NCI-H526 (cell line): Measurements from ENCODE around the gene ZNF524.
A peak's percentile ranks its signal among the peaks of the same experiment; 100 is the strongest.
"Not testable (repeated sequence)": the region's sequence is repeated elsewhere in the genome, so short reads cannot be mapped to it uniquely, and the experiment has no call there.

Experiments used
- DNase-seq, 2 experiments: peaks; one replicate each; lab custom pipeline; 2025; lab: John Stamatoyannopoulos, UW

The ZNF524 gene

GRCh38 chr19:55599842-55600661, at the start of gene ZNF524:
Gene ZNF524 (plus strand): TSS chr19:55600288. CDS start chr19:55602113, 1,825 bp downstream.
- peak; percentile 96 to 99 for DNase-seq

GRCh38 chr19:55550321-55550650, 49.8 kb upstream of the ZNF524 start:
- no peak for DNase-seq

GRCh38 chr19:55552206-55552605, 47.9 kb upstream of the ZNF524 start:
- no peak for DNase-seq

- no peak for DNase-seq
These were observed 47.5 kb upstream of the ZNF524 start for GRCh38 chr19:55552620-55553019.

GRCh38 chr19:55553217-55554182, 46.6 kb upstream of the ZNF524 start:
- no peak for DNase-seq

GRCh38 chr19:55554302-55554701, 45.8 kb upstream of the ZNF524 start:
- DNase-seq: no peak

GRCh38 chr19:55554741-55555152, 45.3 kb upstream of the ZNF524 start:
- DNase-seq: no peak

GRCh38 chr19:55559684-55560083, 40.4 kb upstream of the ZNF524 start:
- DNase-seq: no peak

- no peak for DNase-seq
These were observed 36.8 kb upstream of the ZNF524 start for GRCh38 chr19:55563261-55563690.

- DNase-seq: no peak
These were observed 33.3 kb upstream of the ZNF524 start for GRCh38 chr19:55566823-55567222.

- DNase-seq: no peak
These were observed 32.3 kb upstream of the ZNF524 start for GRCh38 chr19:55567708-55568328.

- DNase-seq: not testable (repeated sequence)
These were observed 30.6 kb upstream of the ZNF524 start for GRCh38 chr19:55569477-55569876.

- not testable (repeated sequence) for DNase-seq
These were observed 26.2 kb upstream of the ZNF524 start for GRCh38 chr19:55573929-55574328.

- no peak for DNase-seq
These were observed 23.3 kb upstream of the ZNF524 start for GRCh38 chr19:55576746-55577145.

- no peak for DNase-seq
These were observed 21.9 kb upstream of the ZNF524 start for GRCh38 chr19:55578031-55578760.

GRCh38 chr19:55578761-55579747, 21.0 kb upstream of the ZNF524 start:
- no peak for DNase-seq

- DNase-seq: peak in 1 of 2 experiments; percentile 56
These were observed 20.1 kb upstream of the ZNF524 start for GRCh38 chr19:55579766-55580621.

GRCh38 chr19:55580628-55581144, 19.4 kb upstream of the ZNF524 start, which contains the start of gene ZNF579:
Gene ZNF579 (minus strand): TSS chr19:55580848. CDS start chr19:55579639, 1,209 bp downstream.
- DNase-seq: peak; percentile 81 to 95
